ENCODE measurements around the gene CHAF1B. TPM values are rescaled to one million over a fixed set of nuclear protein-coding genes. Genes with fewer than 3 reads are reported as not detected.
"Not testable (repeated sequence)": the region's sequence is repeated elsewhere in the genome, so short reads cannot be mapped to it uniquely, and the experiment has no call there.

Gene CHAF1B
- 10 to 100 TPM; 28.9 to 31.2 TPM for total RNA-seq

DNA sequence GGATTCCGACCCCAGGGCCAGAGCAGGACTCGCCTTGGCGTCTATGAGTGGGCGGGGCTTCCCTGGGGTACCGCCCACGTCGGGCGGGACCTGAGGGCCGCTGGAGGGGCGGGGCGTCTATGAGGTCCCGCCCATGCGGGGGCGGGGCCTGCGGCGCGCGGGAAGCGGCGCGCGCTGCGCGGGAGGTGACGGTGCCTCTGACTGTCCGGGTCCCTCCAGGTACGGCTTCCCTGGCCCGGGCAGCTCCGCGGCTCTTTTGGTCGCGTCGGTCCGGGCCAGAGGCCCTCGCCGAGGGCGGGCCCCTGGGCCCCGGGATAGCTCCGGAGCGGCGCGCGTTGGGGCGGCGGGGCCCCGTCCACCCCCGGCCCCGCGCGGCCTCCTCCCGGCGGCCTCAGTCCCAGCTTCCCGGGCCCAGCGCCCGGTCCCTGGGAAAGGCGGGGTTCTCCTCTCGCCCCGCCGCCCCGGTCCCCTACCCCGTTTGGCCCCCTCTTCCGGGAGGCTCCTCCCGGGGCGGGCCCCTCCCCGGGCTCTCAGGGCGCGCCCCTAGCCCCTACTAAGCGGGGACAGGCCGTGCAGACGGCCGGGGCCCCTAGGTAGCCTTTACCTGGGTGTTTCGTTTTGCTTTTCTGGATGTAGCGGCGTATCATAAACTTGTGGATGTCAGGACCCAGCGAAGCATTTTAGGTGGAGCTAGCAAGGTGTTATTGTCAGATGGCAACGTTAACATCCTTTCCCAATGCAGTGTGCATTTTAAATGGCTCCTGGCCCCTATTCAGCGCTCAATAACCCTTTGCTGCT is at the start of gene CHAF1B:
CHAF1B (plus strand) TSS at position 160 of the 798 bp plus-strand sequence. CDS start 745 bp downstream, outside the sequence.
- peak; percentile 88 for DNase-seq
- Mint-ChIP-seq H3K27me3 (no peaks in the 10 kb centered on the region), H3K4me1 (ENCODE audit: low read depth) (peaks cover 20% of the 10 kb centered on the region), H3K36me3 (peaks cover 22% of the 10 kb centered on the region), H3K27ac (peak within 1 kb of the TSS; percentile 60), H3K9me3 (no peaks in the 10 kb centered on the region), H3K4me3 (peak within 1 kb of the TSS; percentile 84)
- CTCF ChIA-PET: interaction anchor here (0.9 kb wide), 1 partner anchor 233 kb away, joined by 3 read pairs; no protein-coding TSS in a partner anchor
- POLR2A ChIA-PET: interaction anchor here (0.5 to 1.1 kb wide), 4 partner anchors 13 to 640 kb away, joined by 3 to 4 read pairs (median 4); partner anchors contain the start of gene MORC3
- intact Hi-C loops (cut with micrococcal nuclease): loop anchor here (1.0 to 2.0 kb wide), 2 partner anchors 65 to 229 kb away; partner anchors contain the start of genes DOP1B and MORC3

- H3K9me3 Mint-ChIP-seq: no peaks in the 10 kb centered on the region
- H3K4me1 Mint-ChIP-seq (ENCODE audit: low read depth): peaks cover 24% of the 10 kb centered on the region
- intact Hi-C loops (cut with micrococcal nuclease): no loop called here
- peaks cover 35% of the 10 kb centered on the region for H3K36me3 Mint-ChIP-seq
- ChIA-PET POLR2A (no interaction called here), CTCF (interaction anchor here (0.5 to 1.0 kb wide), 2 partner anchors 183 to 195 kb away, joined by 4 to 5 read pairs; no protein-coding TSS in a partner anchor)
- peak overlapping the region; percentile 56 for H3K27ac Mint-ChIP-seq
- H3K27me3 Mint-ChIP-seq: no peaks in the 10 kb centered on the region
- no peak overlapping the region for H3K4me3 Mint-ChIP-seq
- no peak for DNase-seq
Measured at GRCh38 chr21:36337099-36337509, 48.1 kb upstream of the CHAF1B start.

- POLR2A ChIA-PET: no interaction called here
- Mint-ChIP-seq H3K4me1 (ENCODE audit: low read depth) (peaks cover 14% of the 10 kb centered on the region), H3K4me3 (no peak overlapping the region), H3K27ac (no peak overlapping the region), H3K9me3 (no peaks in the 10 kb centered on the region), H3K27me3 (no peaks in the 10 kb centered on the region), H3K36me3 (peaks cover 32% of the 10 kb centered on the region)
- no peak for DNase-seq
- intact Hi-C loops (cut with micrococcal nuclease): no loop called here
- CTCF ChIA-PET: no interaction called here
Measured at GRCh38 chr21:36338975-36339374, 46.2 kb upstream of the CHAF1B start.

GRCh38 chr21:36342581-36342980 is 42.6 kb upstream of the CHAF1B start:
- H3K4me3 Mint-ChIP-seq; H3K27ac Mint-ChIP-seq; H3K4me1 Mint-ChIP-seq (ENCODE audit: low read depth); H3K27me3 Mint-ChIP-seq; DNase-seq; intact Hi-C loops (cut with micrococcal nuclease); CTCF ChIA-PET; H3K9me3 Mint-ChIP-seq: not testable (repeated sequence)
- H3K36me3 Mint-ChIP-seq: peaks cover 33% of the 10 kb centered on the region
- POLR2A ChIA-PET: interaction anchor here (0.5 kb wide), 1 partner anchor 273 kb away, joined by 3 read pairs; no protein-coding TSS in a partner anchor

DNA sequence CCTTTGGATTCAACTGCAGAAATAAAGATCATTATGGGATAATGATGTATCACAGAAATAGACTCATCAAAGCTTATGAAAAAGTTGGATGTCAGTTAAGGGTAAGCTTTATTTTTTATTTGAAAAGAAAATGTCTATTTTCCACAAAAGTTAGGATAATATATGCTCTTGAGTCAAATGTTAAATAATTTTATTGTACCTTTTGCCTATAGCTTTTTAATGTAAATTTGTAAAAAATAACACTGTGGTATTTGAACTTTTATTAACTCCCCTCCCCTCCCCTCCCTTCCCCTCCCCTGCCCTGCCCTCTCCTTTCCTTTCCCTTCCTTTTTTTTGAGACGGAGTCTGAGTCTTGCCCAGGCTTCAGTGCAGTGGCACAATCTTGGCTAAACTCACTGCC is 40.3 kb upstream of the CHAF1B start:
- POLR2A ChIA-PET: interaction anchor here (0.6 kb wide), 1 partner anchor 16 kb away, joined by 3 read pairs; no protein-coding TSS in a partner anchor

GRCh38 chr21:36347278-36347961 is 37.8 kb upstream of the CHAF1B start:
- DNase-seq: no peak
- Mint-ChIP-seq H3K36me3 (peaks cover 27% of the 10 kb centered on the region), H3K9me3 (no peaks in the 10 kb centered on the region), H3K4me1 (ENCODE audit: low read depth) (peaks cover 10% of the 10 kb centered on the region), H3K27ac (peak overlapping the region; percentile 38), H3K4me3 (no peak overlapping the region), H3K27me3 (no peaks in the 10 kb centered on the region)
- CTCF ChIA-PET: interaction anchor here (1.7 kb wide), 1 partner anchor 17 kb away, joined by 3 read pairs; no protein-coding TSS in a partner anchor
- POLR2A ChIA-PET: no interaction called here
- intact Hi-C loops (cut with micrococcal nuclease): no loop called here

More for the DNA sequence above, 40.3 kb upstream of the CHAF1B start:
- Mint-ChIP-seq H3K4me3 (no peak overlapping the region), H3K4me1 (ENCODE audit: low read depth) (peaks cover 10% of the 10 kb centered on the region), H3K27ac (no peak overlapping the region), H3K36me3 (peaks cover 27% of the 10 kb centered on the region), H3K9me3 (no peaks in the 10 kb centered on the region), H3K27me3 (no peaks in the 10 kb centered on the region)
- intact Hi-C loops (cut with micrococcal nuclease): no loop called here
- CTCF ChIA-PET: interaction anchor here (1.1 to 1.2 kb wide), 2 partner anchors 15 to 134 kb away, joined by 3 to 4 read pairs; no protein-coding TSS in a partner anchor
- DNase-seq: no peak

- intact Hi-C loops (cut with micrococcal nuclease): no loop called here
- CTCF ChIA-PET: no interaction called here
- Mint-ChIP-seq H3K36me3 (peaks cover 29% of the 10 kb centered on the region), H3K4me1 (ENCODE audit: low read depth) (peaks cover 10% of the 10 kb centered on the region), H3K4me3 (no peak overlapping the region), H3K9me3 (no peaks in the 10 kb centered on the region), H3K27ac (peak overlapping the region; percentile 38), H3K27me3 (no peaks in the 10 kb centered on the region)
- no peak for DNase-seq
- POLR2A ChIA-PET: no interaction called here
Measured at GRCh38 chr21:36347962-36348328, 37.2 kb upstream of the CHAF1B start.

GRCh38 chr21:36349315-36349714 is 35.9 kb upstream of the CHAF1B start:
- Mint-ChIP-seq H3K4me1 (ENCODE audit: low read depth) (peaks cover 10% of the 10 kb centered on the region), H3K27ac (no peak overlapping the region), H3K27me3 (no peaks in the 10 kb centered on the region), H3K36me3 (peaks cover 29% of the 10 kb centered on the region), H3K9me3 (no peaks in the 10 kb centered on the region), H3K4me3 (no peak overlapping the region)
- intact Hi-C loops (cut with micrococcal nuclease): no loop called here
- DNase-seq: no peak
- ChIA-PET CTCF (no interaction called here), POLR2A (no interaction called here)

GRCh38 chr21:36350282-36350910 is 34.8 kb upstream of the CHAF1B start:
- intact Hi-C loops (cut with micrococcal nuclease): no loop called here
- Mint-ChIP-seq H3K36me3 (peaks cover 30% of the 10 kb centered on the region), H3K27ac (no peak overlapping the region), H3K4me3 (no peak overlapping the region), H3K4me1 (ENCODE audit: low read depth) (peaks cover 12% of the 10 kb centered on the region), H3K9me3 (no peaks in the 10 kb centered on the region), H3K27me3 (no peaks in the 10 kb centered on the region)
- DNase-seq: no peak
- ChIA-PET POLR2A (no interaction called here), CTCF (no interaction called here)

GRCh38 chr21:36354918-36355680 is 30.1 kb upstream of the CHAF1B start:
- intact Hi-C loops (cut with micrococcal nuclease): no loop called here

GRCh38 chr21:36355868-36356267 is 29.3 kb upstream of the CHAF1B start:
- CTCF ChIA-PET: no interaction called here
- POLR2A ChIA-PET: no interaction called here
- Mint-ChIP-seq H3K4me1 (ENCODE audit: low read depth) (peaks cover 2% of the 10 kb centered on the region), H3K36me3 (peaks cover 33% of the 10 kb centered on the region), H3K27ac (no peak overlapping the region), H3K27me3 (no peaks in the 10 kb centered on the region), H3K4me3 (no peak overlapping the region), H3K9me3 (no peaks in the 10 kb centered on the region)
- DNase-seq: no peak
- intact Hi-C loops (cut with micrococcal nuclease): no loop called here

More at GRCh38 chr21:36354918-36355680, 30.1 kb upstream of the CHAF1B start:
- DNase-seq: no peak
- ChIA-PET POLR2A (interaction anchor here (0.6 kb wide), 1 partner anchor 33 kb away, joined by 3 read pairs; no protein-coding TSS in a partner anchor), CTCF (no interaction called here)
- Mint-ChIP-seq H3K9me3 (no peaks in the 10 kb centered on the region), H3K36me3 (peaks cover 29% of the 10 kb centered on the region), H3K27ac (no peak overlapping the region), H3K4me1 (ENCODE audit: low read depth) (peaks cover 2% of the 10 kb centered on the region), H3K4me3 (no peak overlapping the region), H3K27me3 (no peaks in the 10 kb centered on the region)

All from activated CD4-positive, alpha-beta memory T cell treated with anti-CD3 and anti-CD28 coated beads for 36 hours (primary cell).